HG03108 (cell line): ENCODE measurements around the gene SCTR.

ENCODE experiments used
- ATAC-seq: cut with Tn5 transposase; IDR thresholded peaks from one replicate; pipeline ENCODE4 v1.9.1; 2021; ENCODE audit warnings: moderate library complexity; ENCODE audit not compliant: unreplicated experiment

The SCTR gene

DNA sequence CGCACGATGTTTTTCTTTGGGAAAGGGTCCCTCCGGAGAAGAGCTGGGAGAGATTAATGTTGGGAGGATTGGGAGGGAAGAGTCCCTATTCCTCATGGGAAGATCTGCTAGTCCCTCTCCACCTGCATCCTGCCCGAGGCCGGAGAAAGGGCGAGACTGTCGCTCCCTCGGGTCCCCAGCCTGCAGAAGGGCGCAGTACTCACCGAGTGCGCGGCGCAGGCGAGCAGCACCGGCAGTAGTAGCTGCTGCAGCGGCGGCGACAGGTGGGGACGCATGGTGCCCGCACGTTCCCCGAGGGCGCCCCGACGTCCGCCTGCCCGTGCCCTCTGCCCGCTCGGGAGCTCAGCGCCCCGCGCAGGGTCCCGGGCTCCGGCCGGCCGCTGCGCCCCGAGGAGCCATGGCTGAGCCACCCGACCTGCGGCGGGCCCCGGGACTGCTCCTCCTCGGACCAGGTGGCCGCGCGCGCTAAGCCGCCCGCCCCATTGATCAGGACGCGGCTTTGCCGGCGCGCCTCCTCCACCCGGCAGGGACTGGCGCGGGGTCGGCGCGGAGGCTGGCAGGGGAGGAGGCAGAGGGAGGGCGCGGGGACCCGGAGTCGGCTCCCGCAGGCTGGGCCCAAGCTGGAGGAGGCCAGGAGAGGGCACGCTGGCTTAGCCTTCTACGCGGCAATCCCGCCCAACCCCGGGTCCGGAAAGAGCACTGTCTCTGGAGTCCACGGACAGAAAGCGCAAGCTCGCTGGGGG lies at the start of gene SCTR:
TSS of gene SCTR (minus strand) at position 532 of the 743 bp plus-strand sequence. CDS start at position 275, 257 bp downstream.
- ATAC-seq = no peak

DNA sequence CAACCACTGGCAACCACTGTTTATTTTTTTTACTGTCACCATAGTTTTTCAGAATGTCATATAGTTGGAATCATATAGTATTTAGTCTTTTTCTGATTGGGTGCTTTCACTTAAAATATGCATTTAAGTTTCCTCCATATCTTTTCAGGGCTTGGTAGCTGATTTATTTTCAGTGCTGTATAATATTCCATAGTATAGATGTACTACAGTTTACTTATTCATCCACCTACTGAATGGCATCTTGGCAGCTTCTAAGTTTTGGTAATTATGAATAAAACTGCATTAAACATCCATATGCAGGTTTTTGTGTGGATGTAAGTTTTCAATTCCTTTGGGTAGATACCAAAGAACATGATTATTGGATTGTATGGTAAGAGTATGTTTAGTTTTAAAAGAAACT lies 43.0 kb upstream of the SCTR start:
- ATAC-seq = no peak

DNA sequence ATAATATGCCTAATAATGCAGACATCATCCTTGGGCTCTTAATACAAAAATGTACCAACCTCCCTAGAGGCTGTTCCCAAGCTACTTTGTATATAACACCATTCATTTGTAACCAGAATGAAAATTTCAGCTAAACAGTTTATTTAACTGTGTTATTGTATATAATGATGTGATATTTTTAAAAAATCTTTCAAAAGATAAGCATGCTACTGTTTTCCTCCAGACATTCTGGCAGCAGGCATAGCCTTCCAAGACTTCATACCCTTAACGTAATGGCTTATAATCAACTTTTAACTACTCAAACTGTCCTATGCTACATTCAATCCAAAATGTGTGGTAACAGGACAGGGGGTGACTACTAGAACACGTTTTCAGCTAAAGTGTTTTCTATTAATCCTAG lies 41.2 kb upstream of the SCTR start:
- ATAC-seq = no peak

DNA sequence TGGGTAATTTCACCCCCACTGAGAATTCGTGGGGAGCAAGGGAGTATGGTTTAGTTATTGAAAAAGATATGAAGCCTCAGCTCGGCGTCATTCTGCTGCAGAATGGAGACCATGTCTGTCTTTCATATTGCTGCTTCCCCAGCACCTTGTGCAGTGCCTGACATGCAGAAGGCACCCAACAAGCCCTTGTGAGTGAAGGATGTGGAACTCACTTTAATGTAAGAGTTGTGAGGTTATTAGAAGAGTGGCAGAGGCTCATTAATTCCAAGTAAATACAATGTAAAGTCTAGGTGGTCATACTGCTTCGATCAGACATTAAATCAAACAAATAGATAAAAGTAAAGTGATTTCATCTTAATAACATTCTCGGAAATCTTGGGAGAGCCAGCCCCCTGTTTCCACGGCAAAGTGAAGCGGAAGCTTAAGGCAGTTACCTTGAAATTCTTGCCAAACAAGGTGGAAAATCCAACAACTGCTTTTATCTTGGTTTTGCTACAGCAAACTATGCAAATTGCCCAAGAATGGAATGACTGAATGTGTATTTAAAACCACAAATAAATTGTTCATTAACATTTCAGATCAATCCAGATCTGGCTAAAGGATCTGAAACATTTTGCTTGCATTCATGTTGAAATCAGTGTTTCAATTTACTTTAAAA lies 29.5 kb upstream of the SCTR start:
- no peak for ATAC-seq

DNA sequence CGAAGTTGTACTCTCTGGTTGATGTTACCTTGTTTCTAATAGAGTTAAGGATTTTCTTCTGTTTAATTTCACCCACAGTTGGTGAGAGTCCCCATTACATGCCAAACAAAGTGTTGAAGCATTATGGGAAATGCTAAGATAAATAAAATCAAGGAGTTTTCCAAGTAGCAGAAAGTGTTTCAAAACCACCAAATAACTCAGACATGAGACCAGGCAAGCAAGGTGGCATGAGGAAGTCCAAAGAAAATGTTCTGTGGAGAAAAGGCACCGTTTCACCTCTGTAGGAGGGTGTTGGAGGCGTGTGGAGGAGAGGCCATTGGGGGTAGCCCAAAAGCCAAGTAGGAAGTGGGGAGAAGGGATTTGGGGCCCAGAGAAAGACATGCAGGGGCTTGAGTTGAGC lies 28.6 kb upstream of the SCTR start:
- ATAC-seq = no peak

DNA sequence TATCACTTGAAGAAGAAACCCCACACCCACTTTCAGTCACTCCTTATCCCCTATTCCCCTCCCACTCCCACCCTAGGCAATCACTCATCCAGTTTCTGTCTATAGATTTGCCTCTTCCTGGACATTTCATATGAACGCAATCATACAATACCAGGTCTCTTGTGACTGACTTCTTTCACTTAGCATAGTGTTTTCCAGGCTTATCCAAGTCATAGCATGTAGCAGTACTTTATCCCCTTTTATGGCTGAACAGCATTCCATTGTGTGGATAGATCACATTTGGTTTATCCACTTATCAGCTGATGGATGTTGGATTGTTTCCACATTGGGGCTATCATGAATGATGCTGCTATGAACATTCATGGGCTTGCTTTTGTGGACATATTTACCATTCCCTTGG lies 26.6 kb upstream of the SCTR start:
- ATAC-seq = no peak

DNA sequence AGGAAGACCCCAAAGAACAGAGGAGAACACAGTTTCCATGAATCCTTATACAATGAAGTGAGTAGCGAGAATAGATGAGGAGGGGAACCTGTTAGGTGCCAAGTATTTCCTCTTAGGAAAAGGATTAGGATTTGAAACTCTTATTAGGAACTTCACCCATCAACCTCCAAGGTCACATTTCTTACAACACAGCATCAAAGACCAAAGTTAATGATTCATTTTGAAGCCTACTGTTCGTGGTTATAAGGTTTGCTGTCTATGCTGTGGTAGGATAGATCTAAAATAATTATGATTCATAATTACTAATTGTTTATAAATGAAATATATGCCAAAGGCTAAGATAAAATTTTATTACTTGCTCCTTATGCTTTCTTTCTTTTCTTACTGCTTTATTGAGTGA lies 26.1 kb upstream of the SCTR start:
- no peak for ATAC-seq

DNA sequence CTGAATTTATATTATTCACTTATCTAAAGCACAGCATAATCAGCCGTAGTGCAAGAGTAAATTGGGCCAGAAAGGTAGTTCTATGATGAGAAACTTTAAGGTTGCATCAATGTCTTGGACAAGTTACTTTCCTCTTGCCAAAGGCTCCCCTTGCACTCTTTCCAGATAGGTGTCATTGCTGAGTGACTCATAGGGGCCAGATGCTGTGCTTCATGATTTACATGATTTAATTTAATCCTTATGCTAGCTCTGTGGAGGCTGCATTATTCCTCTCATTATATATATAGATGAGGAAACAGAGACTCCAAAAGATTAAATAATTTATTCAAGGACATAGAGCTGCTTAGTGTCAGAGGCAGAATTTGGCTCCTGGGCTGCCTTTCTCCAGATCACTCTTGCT lies 25.0 kb upstream of the SCTR start:
- no peak for ATAC-seq

DNA sequence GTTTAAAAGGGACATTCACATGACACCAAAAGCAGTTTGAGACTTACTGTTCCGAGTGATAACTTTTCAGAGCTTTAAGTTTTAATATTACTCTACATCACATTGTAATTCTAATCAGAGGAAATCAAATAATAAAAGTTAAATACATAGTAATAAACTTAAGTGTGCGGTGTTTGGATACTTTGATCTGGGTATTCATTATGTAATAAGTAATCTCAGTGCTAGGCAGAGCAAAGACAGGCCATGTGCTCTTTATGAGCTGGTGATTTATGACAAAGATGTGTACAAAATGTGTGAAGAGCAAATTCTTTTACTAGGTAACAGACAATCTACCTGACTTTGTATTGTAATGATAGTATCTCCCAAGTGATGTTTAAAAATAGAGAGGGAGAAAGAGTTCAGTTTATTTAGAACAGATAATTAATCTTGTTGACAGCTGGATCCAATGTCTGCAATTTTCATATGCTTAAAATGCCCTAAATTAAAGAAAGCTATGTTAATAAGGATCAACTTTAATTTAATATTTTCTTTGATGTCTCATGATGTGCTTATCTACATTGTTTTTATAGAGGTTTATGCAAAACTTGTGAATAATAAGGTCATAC lies 24.3 kb upstream of the SCTR start:
- ATAC-seq = no peak

DNA sequence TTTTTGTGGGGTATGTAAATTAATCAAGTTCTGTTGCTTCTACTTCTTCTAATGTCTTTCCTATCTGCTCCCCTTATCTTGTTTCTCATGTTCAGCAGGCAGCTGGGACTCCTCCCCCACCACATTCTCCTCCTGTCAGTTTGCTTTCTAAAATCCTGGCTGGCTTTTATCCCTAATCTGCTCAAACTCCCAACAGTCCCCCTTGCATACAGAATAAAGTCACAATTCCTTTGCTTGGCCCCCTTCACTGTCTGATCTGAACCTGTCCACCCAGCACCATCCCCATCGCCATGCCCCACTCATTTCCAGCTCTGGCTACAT lies 22.1 kb upstream of the SCTR start:
- no peak for ATAC-seq

DNA sequence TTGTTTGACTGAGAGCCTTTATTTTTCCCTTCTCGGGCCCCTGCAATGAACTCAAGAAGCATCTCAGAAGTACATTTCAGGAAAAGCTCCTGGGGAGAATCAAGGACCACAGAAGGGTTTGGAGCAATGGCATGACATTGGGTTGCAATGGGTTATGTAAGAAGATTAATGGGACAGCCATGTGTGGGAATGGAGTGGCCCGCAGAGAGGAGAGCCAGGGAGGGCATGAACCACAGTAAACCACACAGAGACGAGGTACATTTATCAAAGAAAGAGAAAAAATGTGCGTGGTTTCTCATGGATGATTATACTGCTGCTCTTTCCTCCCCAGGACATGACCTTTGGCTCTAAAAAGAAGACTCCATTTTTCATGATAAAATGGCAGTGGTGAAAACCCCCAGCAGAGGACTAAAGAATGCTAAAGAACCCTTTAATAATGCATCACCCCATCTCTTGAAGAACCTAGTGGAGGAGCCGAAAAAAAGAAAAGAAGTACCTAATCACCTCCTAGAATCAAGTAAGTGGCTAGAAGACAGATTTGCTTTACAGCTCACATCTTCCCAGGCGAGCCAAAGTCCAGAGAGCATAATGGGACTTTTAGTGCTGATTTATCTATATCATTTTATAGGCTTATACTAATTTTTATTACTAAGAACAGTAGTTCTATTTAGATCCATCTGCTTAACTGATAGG lies 21.6 kb upstream of the SCTR start:
- ATAC-seq = no peak

DNA sequence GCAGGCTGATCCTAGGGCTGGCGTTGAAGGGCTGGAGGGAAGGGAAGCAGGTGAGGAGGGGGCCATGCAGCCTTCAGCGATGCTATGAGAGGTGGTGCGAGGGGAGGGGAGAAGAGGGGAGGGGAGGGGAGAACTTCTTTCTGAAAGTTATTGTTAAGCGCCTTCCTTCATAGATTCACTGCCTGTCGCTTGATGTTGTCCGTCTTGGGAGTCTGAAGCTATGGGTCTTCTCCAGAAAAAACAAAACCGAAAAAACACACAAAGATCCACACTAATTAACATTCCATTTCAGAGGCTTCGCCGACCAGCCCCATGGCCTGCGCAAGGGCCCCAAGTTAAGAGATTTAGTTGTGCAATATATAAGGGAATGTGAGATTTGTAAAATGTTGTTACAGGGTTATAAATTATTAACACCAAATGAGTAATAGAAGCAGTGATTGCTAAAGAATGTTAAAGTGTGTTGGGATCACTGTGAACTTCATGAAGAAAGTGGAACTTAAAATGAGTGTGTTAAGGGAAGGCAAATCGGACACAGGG lies 20.7 kb upstream of the SCTR start:
- no peak for ATAC-seq

DNA sequence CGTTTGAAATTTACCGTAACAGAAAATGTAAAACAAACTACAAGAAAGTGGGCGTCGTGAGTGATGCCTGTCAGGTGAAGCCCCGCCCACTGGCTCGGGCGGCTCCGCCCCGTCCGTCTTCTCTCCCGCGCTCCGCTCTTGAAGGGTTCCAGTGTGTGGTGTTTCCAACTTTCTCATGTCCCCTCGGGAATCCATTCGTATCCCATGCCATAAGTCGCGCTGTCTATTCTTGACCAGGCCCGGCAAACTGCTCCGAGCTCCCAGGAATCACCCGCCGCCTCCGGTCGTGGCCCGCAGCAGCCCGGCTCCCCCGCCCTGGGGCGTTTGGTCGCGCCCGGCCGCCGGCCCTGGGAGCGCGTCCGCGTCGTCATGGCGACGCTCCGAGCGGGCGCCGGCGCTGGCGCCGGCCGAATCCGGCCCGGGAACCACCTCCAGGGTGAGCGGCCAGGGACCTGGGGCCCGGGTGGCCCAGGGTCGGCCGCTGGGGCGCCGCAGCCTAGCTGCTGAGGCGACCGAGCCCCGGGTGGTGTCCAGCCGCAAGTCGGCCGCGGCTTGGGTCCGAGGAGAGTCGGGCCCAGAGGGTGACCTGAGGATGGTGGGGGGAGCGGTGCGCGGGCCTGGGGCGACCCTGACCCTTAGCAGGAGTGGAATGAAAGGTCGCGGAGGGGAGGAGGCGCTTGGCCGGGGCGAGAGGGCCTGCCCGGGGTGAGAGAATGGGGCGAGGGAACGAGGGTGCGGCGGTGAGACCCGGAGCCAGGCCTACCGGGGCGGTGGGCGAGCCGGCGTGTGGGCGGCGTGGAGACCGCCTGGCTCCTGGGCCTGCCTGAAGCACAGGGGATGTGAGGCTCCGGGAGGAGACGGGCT lies 20.0 kb upstream of the SCTR start, which contains the start of gene CFAP221:
TSS of gene CFAP221 (plus strand) at position 375 of the 864 bp plus-strand sequence. CDS start 1,683 bp downstream, outside the sequence.
- ATAC-seq = no peak

DNA sequence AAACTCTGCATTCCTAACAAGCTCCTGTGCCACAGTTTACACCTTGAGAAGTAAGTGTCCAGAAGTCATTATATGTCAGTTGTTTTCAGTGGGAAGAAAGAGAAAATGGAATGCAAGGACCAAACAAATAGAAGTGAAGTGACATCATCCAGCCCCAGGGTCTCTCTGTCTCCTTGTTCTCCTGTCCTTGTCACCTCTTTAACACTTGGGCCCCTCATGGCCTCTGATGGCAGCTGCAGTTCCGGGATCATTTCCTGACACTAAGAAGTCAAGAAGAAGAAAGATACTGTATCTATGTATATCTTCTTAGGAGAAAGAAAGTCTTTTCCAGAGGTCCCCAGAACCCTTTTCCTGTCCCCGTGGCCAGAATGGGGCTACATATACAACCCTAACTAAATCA lies 17.2 kb upstream of the SCTR start:
- ATAC-seq = no peak

DNA sequence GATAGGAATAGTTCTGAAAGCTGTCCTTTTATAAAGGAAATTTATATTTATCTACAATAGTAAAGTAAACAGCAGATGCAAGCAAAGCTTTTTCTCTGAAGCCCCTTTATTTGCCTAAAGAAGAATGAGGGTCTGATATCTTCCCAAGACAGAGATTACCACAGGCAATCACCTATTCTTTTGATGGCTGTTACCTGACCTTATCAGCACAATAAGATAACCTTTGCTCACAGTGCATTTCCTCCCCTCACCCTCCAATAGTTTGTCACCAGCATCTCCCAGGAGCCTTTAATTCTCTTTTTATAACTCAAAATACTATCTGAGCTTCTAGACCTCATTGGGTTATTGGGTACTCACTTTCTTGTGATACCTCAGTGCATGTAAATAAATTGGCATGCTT lies 13.5 kb upstream of the SCTR start:
- no peak for ATAC-seq

DNA sequence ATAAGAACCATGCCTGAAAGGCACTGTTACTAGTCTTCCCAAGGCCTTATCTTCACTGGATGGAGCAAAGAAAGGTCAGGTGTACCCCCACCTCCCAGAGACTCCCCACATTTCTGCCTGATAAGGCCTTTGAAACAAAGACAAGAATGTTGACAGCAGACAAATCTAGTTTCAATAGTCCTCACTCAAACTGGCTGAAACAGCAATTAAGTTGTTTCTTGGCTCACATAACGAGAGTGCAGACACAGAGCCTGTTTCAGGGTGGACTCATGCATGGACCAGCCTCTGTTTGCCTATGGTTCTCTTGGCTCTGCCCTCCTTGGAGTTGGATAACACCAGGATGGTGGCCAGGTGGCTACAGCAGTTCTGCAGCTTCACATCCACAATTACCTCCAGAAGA lies 12.4 kb upstream of the SCTR start:
- ATAC-seq = no peak

DNA sequence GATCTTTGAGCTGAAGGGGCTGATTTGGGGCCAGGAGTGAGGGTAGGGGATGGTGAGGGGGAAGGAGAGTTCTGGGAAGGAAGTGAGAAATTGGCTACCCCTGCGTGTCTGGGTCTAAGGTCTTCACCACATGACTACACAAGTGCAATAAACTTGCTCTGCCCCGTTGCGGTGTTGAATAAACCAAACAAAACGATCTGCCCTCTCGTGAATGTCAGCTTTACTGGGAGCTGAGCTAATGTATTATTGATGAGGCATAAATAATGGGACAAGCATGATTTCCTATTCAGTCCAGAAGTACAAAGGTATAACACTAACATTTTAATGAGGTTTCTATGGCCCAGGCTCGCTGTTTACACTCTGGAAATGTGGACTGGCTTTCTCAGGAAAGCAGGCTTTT lies 11.9 kb upstream of the SCTR start:
- ATAC-seq = no peak

DNA sequence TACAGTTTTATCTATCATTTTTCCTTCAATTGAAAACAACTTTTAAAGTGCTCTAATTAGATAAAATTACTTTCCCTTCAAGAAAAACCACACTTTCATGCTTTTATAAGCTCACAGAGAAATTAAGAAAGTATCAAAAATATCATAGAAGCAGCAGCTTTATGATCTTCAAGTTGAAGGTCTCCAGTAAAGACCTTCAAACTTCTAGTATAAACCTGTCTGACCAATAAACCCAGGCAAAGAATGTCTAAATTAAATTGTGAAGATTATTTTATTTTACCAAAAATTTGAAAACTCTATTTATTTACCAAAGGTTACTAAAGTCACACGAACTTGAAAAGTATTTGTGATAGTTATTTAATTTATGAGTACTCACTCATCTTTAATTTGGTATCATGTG lies 9.3 kb upstream of the SCTR start:
- ATAC-seq = no peak

DNA sequence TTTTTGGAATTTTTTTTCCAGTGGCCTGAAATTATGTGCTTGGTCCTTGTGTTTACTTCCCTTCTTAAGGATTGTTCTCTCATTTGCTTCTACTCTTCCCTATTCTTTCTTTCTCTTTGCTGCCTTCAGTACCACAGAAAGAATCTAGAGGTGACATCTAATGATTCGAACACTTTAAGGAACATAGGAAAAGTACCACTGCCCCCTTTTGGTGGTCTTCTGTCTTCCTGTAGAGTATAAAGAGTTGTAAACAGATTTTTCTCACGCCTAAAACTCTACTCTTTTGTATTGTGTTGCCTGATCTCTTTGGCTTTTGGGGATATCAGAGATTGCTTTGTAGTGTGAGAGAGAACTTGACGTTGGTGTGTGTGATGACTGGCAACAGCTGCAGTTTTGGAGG lies 7.0 kb upstream of the SCTR start:
- ATAC-seq = no peak

DNA sequence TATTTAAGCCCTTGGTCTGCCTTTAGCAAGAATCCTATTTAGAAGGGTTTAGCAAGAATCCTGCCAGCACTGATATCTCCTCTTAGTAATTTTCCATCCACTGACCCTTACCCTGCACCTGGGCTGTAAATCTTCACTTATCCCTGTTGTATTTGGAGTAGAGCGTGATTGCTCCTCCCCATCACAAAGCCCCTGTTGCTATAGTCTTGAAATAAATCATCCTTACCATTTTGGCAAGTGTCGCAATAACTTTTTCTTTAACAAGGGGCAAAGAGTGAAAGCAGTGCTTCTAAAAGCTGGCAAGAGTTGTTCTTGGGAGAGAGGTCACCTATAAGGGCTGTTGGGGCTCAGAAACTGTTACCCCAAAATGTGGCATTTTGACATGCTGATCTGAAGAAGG lies 3.7 kb upstream of the SCTR start:
- no peak for ATAC-seq

DNA sequence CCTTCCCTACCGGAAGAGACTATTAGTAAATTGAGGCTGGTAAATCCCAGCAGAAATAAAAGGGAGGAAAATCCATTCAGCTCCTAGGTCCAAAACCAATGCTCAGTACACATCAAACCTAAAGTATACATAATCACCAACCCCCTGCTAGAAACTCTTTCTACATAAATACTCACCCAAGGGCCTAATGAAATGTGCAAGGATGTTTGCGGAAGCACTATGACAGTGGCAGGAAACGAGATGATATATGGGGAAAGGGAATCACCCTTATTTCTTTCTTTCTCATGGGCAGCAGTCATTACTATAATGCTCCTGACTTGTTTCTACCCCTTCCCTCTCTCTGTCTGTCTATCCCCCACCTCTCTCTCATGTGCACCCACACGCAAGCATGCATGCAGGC lies 1.3 kb upstream of the SCTR start:
- ATAC-seq = no peak
